ENCODE results near the gene SCLY. TPM values are rescaled to one million over a fixed set of nuclear protein-coding genes. Genes with fewer than 3 reads are reported as not detected.

Gene SCLY
- total and polyA plus RNA-seq, 2 of the 13 experiments (the other 11 are each of a cell fraction or from before 2014, with no cell fraction given), result 27.9 to 38.6 TPM

DNA sequence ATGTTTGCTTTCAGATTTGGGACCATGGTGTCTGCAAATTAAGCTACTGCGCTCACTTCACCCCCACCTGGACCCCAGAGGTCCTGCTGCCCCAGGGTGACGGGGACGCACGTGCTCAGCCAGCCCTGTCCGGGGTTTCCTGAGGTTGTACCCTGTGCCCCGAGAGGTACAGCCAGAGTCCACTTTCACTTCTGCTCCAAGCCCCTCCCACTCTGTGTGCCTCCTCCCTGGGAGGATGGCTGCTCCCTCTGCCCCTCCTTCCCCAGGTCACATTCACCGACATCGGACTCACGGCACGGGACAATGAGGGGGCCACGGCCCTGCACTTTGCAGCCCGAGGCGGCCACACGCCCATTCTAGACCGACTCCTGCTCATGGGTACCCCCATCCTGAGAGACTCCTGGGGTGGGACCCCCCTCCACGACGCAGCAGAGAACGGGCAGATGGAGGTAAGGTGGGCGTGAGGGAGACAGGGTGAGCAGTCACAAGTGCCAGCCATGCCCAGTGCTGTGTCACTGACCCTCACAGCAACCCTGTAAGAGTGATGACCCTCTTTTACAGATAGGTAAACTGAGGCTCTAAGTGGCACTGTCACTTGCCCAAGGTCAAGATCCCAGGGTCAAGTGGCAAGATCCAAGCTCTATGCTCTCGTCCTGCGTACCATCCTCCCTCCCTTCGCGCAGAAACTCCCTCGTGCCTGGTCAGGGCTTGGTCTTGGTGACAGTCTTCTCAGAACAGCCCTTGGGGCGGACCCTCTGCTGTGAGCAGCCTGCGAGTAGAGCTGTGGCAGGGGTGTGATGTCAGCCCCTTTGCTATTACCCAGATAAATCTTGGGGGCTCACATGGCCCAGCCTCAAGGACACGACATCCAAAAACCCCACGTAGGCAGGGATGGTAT is 47.0 kb downstream of the SCLY start (continued):
- TF ChIP-seq HNF4A (CRISPR knock-in tag; IDR thresholded peaks at IDR 0.05) (peak; percentile 77), ZNF660 (CRISPR knock-in tag; IDR thresholded peaks at IDR 0.05; ENCODE audit: borderline replicate concordance, low read depth) (no peak; the same call in 1 of the 2 replicates), ZNF883 (CRISPR knock-in tag; IDR thresholded peaks at IDR 0.05; ENCODE audit: not compliant biosample characterization) (no peak), MIXL1 (CRISPR knock-in tag; IDR thresholded peaks at IDR 0.05) (0 out of 2 replicates have a peak, but pooled peaks have one; percentile 12), KMT2A (CRISPR knock-in tag; IDR thresholded peaks at IDR 0.05) (peak; percentile 64; the same call in 1 of the 2 replicates), MYPOP (CRISPR knock-in tag; IDR thresholded peaks at IDR 0.05) (0 out of 2 replicates have a peak, but pooled peaks have one; percentile 28), ZBTB25 (CRISPR knock-in tag; IDR thresholded peaks at IDR 0.05) (peak; percentile 86; the same call in 1 of the 2 replicates), IRX3 (CRISPR knock-in tag; IDR thresholded peaks at IDR 0.05; ENCODE audit: borderline replicate concordance, low read depth) (no peak), ZNF496 (CRISPR knock-in tag; IDR thresholded peaks at IDR 0.05; ENCODE audit: insufficient replicate concordance) (no peak), HDAC6 (IDR thresholded peaks at IDR 0.05; ENCODE audit: low read depth, low read length) (no peak), ZNF512 (CRISPR knock-in tag; IDR thresholded peaks at IDR 0.05) (no peak), AHDC1 (CRISPR knock-in tag; IDR thresholded peaks at IDR 0.05; ENCODE audit: borderline replicate concordance) (no peak), ZSCAN25 (CRISPR knock-in tag; IDR thresholded peaks at IDR 0.05) (peak; percentile 45; the same call in 1 of the 2 replicates), MED8 (CRISPR knock-in tag; IDR thresholded peaks at IDR 0.05; ENCODE audit: insufficient replicate concordance) (no peak), ZNF775 (CRISPR knock-in tag; IDR thresholded peaks at IDR 0.05; ENCODE audit: borderline replicate concordance) (no peak), ZNF3 (CRISPR knock-in tag; IDR thresholded peaks at IDR 0.05) (no peak)
- TF ChIP-seq, protein P1, sequence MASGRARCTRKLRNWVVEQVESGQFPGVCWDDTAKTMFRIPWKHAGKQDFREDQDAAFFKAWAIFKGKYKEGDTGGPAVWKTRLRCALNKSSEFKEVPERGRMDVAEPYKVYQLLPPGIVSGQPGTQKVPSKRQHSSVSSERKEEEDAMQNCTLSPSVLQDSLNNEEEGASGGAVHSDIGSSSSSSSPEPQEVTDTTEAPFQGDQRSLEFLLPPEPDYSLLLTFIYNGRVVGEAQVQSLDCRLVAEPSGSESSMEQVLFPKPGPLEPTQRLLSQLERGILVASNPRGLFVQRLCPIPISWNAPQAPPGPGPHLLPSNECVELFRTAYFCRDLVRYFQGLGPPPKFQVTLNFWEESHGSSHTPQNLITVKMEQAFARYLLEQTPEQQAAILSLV (CRISPR knock-in tag; IDR thresholded peaks at IDR 0.05; ENCODE audit: borderline replicate concordance), result no peak
